Breast epithelium (tissue), 3 donors: ENCODE data around the gene FAM81B.

Experiments
- POLR2A ChIP-seq: fragments of 450-650 bp; IDR thresholded peaks from one replicate; pipeline ENCODE4 v1.6.1; 2016; ENCODE audit warnings: antibody characterized with exemption, mild to moderate bottlenecking, moderate library complexity
- POLR2AphosphoS5 ChIP-seq, 3 donors: sonication (generic); formaldehyde crosslinking; IDR thresholded peaks; one replicate each; pipeline ENCODE4 v1.6.1; 2017; ENCODE audit warnings: antibody characterized with exemption in 3 of 3

DNA sequence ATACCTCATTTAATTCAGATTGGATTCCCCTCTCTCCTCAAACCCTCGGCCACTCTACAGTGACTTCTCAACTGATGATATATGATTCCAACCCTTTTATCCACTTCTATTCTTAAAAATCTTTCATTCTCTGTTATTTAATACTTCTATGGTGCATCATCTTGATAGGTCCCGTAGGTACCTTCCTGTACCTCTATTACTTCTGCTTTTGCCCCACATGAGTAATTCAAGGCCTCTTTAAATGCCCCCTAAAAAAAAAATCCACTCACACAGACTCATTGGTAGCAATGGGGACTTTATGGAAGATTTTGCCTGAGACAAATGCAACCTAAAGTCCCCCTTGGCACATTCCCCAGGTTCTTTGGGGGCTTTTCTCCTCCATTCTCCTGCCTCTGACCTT is 54.3 kb downstream of the FAM81B start:
- TF ChIP-seq POLR2AphosphoS5 (IDR thresholded peaks at IDR 0.05) (no peak), POLR2A (no peak)
